Suprapubic skin (tissue), 4 donors: Measurements from ENCODE around the gene PKN2.

Experiments
- CTCF ChIP-seq, 2 donors: fragments of 200-600 bp in 1 of 2; fragments of 450-650 bp in 1 of 2; sonication (generic) in 1 of 2; IDR thresholded peaks; one replicate each; pipeline ENCODE4 v1.5.1; 2016 to 2019; ENCODE audit warnings: antibody characterized with exemption in 2 of 2, mild to moderate bottlenecking in 1 of 2, moderate library complexity in 1 of 2
- EP300 ChIP-seq: sonication (generic); formaldehyde crosslinking; IDR thresholded peaks from one replicate; pipeline ENCODE4 v1.6.1; 2017; ENCODE audit warnings: antibody characterized with exemption
- POLR2A ChIP-seq, 2 donors: fragments of 450-650 bp; IDR thresholded peaks; one replicate each; pipeline ENCODE4 v1.6.1; 2017; ENCODE audit warnings: antibody characterized with exemption in 2 of 2, mild to moderate bottlenecking in 2 of 2, moderate library complexity in 2 of 2
- POLR2AphosphoS5 ChIP-seq, 3 donors: sonication (generic); formaldehyde crosslinking; IDR thresholded peaks; one replicate each; pipeline ENCODE4 v1.6.1; 2017; ENCODE audit warnings: antibody characterized with exemption in 3 of 3

- no peak for TF ChIP-seq CTCF (IDR thresholded peaks at IDR 0.05)
- no peak for TF ChIP-seq POLR2A (IDR thresholded peaks at IDR 0.05)
- no peak for TF ChIP-seq EP300
- no peak for TF ChIP-seq POLR2AphosphoS5 (IDR thresholded peaks at IDR 0.05)
Measured at GRCh38 chr1:88640060-88640459, 44.0 kb upstream of the PKN2 start.
